Activated CD4-positive, alpha-beta T cell treated with anti-CD3 and anti-CD28 coated beads, Interleukin-2, amount 10 ng/mL, durations not matched to agents 24 days and 14 days (primary cell): ENCODE results near the gene KNDC1. TPM values are rescaled to one million over a fixed set of nuclear protein-coding genes. Genes with fewer than 3 reads are reported as not detected.
"Not testable (repeated sequence)": the region's sequence is repeated elsewhere in the genome, so short reads cannot be mapped to it uniquely, and the experiment has no call there.

ENCODE experiments used
- DNase-seq: peaks from one replicate; pipeline ENCODE4 v3.0.0; 2022
- H3K27ac Mint-ChIP-seq: one replicate; pipeline ENCODE4 v1.8.0; 2022; ENCODE audit warnings: mild to moderate bottlenecking, mixed read lengths
- H3K27me3 Mint-ChIP-seq: one replicate; pipeline ENCODE4 v1.8.0; 2022; ENCODE audit warnings: mixed read lengths
- H3K36me3 Mint-ChIP-seq: one replicate; pipeline ENCODE4 v1.8.0; 2022; ENCODE audit warnings: low read depth, mild to moderate bottlenecking, mixed read lengths
- H3K4me1 Mint-ChIP-seq: one replicate; pipeline ENCODE4 v1.8.0; 2021; ENCODE audit warnings: mixed read lengths
- H3K4me3 Mint-ChIP-seq: one replicate; pipeline ENCODE4 v1.8.0; 2022; ENCODE audit warnings: mild to moderate bottlenecking, moderate library complexity, mixed read lengths
- H3K9me3 Mint-ChIP-seq: one replicate; pipeline ENCODE4 v1.8.0; 2021; ENCODE audit warnings: mixed read lengths
- intact Hi-C: fragments of 100-400 bp; cut with micrococcal nuclease; formaldehyde crosslinking; loops from one replicate; pipeline ENCODE4 v1.15.1; 2023
- total RNA-seq: library from RNA; stranded (reverse); gene quantifications from 2 replicates; pipeline ENCODE4 v1.2.3, GENCODE V29; 2022

KNDC1 gene, protein sequence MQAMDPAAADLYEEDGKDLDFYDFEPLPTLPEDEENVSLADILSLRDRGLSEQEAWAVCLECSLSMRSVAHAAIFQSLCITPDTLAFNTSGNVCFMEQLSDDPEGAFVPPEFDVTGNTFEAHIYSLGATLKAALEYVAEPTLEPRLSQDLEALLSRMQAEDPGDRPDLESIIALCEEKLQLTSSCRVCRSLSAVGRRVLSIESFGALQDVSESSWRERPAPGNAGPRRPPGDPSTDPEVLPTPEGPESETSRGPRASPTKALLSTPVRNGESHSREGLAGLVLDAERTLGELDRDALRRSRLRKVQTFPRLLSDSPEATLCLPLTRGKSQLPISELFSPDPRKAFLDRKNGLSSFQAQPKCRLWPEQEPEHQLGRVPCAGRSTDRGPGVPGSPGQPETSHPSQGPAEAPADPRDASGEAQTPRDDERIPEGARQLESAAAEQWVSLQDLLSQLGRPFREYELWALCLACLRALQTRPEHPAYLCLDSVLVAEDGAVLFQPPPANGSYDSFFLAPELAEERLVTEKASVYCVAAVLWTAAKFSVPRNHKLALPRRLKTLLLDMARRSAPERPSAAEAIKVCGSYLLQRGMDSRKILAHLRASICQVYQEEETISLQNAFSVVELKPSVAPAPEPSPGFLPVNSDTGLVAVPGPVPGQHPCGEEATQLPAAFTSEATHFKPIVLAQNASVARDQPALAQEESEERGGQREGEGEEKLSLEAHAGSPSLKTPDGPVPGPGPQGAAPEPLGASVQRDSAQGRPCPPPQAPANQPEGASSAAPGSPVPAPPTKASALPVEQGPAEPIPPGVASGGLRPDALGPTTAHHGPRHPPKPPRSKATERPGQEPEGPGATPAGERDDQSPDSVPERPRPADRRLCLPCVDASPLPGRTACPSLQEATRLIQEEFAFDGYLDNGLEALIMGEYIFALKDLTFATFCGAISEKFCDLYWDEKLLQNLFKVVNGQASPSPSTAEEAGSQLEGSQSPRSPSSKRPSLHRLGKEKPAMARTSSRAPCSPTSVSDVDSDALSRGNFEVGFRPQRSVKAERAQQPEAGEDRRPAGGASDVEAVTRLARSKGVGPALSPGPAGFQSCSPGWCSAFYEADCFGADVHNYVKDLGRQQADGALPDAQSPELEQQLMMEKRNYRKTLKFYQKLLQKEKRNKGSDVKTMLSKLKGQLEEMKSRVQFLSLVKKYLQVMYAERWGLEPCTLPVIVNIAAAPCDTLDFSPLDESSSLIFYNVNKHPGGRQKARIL (N-terminal part only)
- 0.19 and 0.21 TPM in 2 replicates for total RNA-seq

- Mint-ChIP-seq H3K27ac (no peak within 1 kb of the TSS), H3K27me3 (peaks cover 6% of the 10 kb centered on the region), H3K4me1 (no peaks in the 10 kb centered on the region), H3K36me3 (no peaks in the 10 kb centered on the region), H3K9me3 (no peaks in the 10 kb centered on the region), H3K4me3 (peak within 1 kb of the TSS; percentile 34)
- intact Hi-C loops = no loop called here
- peak; percentile 80 for DNase-seq
Observed at GRCh38 chr10:133159950-133160825, at the start of gene KNDC1. TSS of gene KNDC1 (plus strand) at chr10:133160219. CDS start at chr10:133160468, 249 bp downstream.

DNA sequence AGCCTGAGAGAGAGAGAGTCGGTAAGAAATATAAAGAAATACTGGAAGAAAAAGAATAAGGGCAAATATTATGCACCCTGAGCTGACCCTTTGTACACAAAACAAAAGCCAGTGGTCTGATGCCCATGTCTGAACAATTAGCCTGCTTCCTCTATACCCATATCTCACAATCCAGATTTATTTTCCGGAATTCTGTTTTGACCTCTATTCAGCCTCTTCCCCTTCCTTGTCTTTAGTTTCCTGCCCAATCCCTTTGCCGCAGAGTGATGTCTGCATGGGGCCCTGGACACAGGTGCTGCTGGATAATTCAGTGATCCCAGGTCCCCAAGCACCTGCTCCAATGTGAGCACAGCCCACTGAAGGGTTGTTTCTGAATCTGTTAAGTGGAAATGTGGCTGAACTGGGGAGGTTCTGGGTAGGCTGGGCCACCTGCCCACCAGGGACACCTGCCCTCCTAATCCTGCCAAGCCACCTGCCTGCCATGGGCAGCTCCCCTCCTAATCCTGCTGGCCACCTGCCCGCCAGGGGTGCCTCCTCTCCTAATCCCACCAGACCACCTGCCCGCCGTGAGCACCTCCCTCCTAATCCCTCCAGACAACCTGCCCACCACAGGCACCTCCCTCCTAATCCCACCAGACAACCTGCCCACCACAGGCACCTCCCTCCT, 49.3 kb upstream of the KNDC1 start:
- H3K4me1 Mint-ChIP-seq = no peaks in the 10 kb centered on the region
- intact Hi-C loops = no loop called here
- H3K36me3 Mint-ChIP-seq = no peaks in the 10 kb centered on the region
- DNase-seq = no peak
- H3K27ac Mint-ChIP-seq = no peak overlapping the region
- H3K4me3 Mint-ChIP-seq = no peak overlapping the region
- H3K9me3 Mint-ChIP-seq = peaks cover 16% of the 10 kb centered on the region
- H3K27me3 Mint-ChIP-seq = no peaks in the 10 kb centered on the region

DNA sequence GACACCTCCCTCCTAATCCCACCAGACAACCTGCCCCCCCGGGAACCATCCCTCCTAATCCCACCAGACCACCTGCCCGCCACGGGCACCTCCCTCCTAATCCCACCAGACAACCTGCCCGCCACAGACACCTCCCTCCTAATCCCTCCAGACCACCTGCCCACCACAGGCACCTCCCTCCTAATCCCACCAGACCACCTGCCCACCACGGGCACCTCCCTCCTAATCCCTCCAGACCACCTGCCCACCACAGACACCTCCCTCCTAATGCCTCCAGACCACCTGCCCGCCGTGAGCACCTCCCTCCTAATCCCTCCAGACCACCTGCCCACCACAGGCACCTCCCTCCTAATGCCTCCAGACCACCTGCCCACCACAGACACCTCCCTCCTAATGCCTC, 48.4 kb upstream of the KNDC1 start:
- H3K36me3 Mint-ChIP-seq, H3K4me1 Mint-ChIP-seq, H3K27me3 Mint-ChIP-seq, DNase-seq, intact Hi-C loops, H3K4me3 Mint-ChIP-seq, H3K27ac Mint-ChIP-seq: not testable (repeated sequence)
- H3K9me3 Mint-ChIP-seq = peaks cover 16% of the 10 kb centered on the region

DNA sequence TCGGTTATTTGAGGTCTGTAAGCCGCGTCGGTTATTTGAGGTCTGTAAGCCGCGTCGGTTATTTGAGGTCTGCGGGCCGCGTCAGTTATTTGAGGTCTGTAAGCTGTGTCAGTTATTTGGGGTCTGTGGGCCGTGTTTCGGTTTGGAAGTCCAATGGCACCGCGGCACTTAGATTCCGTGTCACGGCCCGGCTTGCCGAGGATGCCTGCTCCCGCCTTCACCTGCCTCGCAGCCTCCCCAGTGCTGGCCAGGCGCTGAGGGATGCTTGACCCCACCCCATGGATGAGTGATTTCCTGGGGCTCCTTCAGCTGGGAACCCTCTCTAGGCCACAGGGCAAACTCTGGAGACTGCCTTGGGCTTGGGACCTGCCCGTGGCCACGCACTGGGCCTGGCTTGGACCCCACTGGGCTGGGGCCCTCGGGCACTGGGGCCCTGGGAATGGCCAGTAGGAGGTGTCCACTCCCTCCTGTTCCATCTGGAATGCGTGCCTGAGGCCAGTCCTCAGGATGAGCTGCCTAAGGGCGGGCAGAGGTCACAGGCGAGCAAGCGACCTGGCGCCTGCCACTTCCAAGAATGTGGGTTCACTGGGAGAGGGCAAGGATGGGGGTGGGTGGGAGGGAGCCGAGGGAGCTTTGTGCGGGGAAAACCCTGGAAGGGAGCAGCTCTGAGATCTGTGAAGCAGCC, 46.7 kb upstream of the KNDC1 start:
- Mint-ChIP-seq H3K4me3 (no peak overlapping the region), H3K27ac (no peak overlapping the region), H3K27me3 (no peaks in the 10 kb centered on the region), H3K9me3 (peaks cover 8% of the 10 kb centered on the region), H3K36me3 (no peaks in the 10 kb centered on the region), H3K4me1 (no peaks in the 10 kb centered on the region)
- DNase-seq = no peak
- intact Hi-C loops = no loop called here

DNA sequence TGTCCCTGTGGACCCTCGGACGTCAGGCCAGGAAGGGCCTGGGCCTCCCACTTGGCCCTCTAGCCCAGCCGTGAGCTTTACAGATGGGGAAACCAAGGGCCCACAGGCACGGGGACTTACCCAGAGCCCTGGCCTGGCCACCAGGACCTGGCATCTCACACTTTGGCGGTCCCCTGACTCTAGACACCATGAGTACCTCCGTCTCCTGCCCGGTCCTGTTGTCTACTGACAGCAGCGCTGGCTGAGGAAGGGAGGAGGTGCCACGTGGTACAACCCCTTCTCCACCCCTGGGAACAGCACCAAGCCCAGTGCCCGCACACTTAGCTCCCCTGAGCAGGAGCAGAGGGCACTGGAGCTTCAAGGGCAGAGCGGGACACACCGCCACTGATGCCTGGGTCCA, 46.2 kb upstream of the KNDC1 start:
- no peaks in the 10 kb centered on the region for H3K27me3 Mint-ChIP-seq
- intact Hi-C loops = no loop called here
- DNase-seq = no peak
- H3K4me3 Mint-ChIP-seq = no peak overlapping the region
- H3K36me3 Mint-ChIP-seq = no peaks in the 10 kb centered on the region
- H3K4me1 Mint-ChIP-seq = no peaks in the 10 kb centered on the region
- H3K9me3 Mint-ChIP-seq = peaks cover 5% of the 10 kb centered on the region
- H3K27ac Mint-ChIP-seq = no peak overlapping the region

- no peak overlapping the region for H3K27ac Mint-ChIP-seq
- no peaks in the 10 kb centered on the region for H3K27me3 Mint-ChIP-seq
- intact Hi-C loops = no loop called here
- peaks cover 4% of the 10 kb centered on the region for H3K9me3 Mint-ChIP-seq
- H3K4me1 Mint-ChIP-seq = no peaks in the 10 kb centered on the region
- H3K36me3 Mint-ChIP-seq = no peaks in the 10 kb centered on the region
- DNase-seq = no peak
- no peak overlapping the region for H3K4me3 Mint-ChIP-seq
Observed at GRCh38 chr10:133114251-133114650, 45.8 kb upstream of the KNDC1 start.

- Mint-ChIP-seq H3K4me3 (no peak overlapping the region), H3K27ac (no peak overlapping the region), H3K36me3 (no peaks in the 10 kb centered on the region), H3K27me3 (no peaks in the 10 kb centered on the region), H3K4me1 (no peaks in the 10 kb centered on the region), H3K9me3 (no peaks in the 10 kb centered on the region)
- intact Hi-C loops = no loop called here
- DNase-seq = no peak
Observed at GRCh38 chr10:133114726-133115452, 45.1 kb upstream of the KNDC1 start.

DNA sequence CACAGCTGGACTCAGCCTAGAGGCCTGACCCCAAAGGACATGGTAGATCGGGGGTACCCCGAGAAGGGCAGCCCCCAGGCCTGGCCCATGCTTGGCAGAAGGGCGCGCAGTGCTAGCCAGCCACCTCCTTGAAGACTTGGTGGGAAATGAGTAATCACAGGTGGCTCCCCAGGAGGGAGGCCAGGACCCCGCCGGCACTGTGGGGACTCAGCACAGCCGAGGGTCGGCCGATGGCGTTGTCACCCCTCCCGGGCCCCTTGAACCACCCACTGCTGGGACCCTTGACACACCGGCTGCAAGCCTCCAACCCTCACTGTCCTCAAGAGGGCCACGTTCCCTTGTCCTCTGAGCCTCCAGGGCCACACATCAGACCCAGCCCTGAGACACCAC, 44.6 kb upstream of the KNDC1 start:
- Mint-ChIP-seq H3K27me3 (no peaks in the 10 kb centered on the region), H3K9me3 (no peaks in the 10 kb centered on the region), H3K27ac (no peak overlapping the region), H3K36me3 (no peaks in the 10 kb centered on the region), H3K4me1 (no peaks in the 10 kb centered on the region), H3K4me3 (no peak overlapping the region)
- intact Hi-C loops = no loop called here
- DNase-seq = no peak

GRCh38 chr10:133115976-133116375, 44.0 kb upstream of the KNDC1 start:
- H3K4me1 Mint-ChIP-seq = no peaks in the 10 kb centered on the region
- no peak overlapping the region for H3K4me3 Mint-ChIP-seq
- DNase-seq = no peak
- H3K36me3 Mint-ChIP-seq = no peaks in the 10 kb centered on the region
- no peak overlapping the region for H3K27ac Mint-ChIP-seq
- no peaks in the 10 kb centered on the region for H3K9me3 Mint-ChIP-seq
- no peaks in the 10 kb centered on the region for H3K27me3 Mint-ChIP-seq
- intact Hi-C loops = no loop called here

GRCh38 chr10:133116455-133116854, 43.6 kb upstream of the KNDC1 start:
- intact Hi-C loops = no loop called here
- Mint-ChIP-seq H3K27me3 (no peaks in the 10 kb centered on the region), H3K4me3 (no peak overlapping the region)

GRCh38 chr10:133117036-133117687, 42.9 kb upstream of the KNDC1 start:
- H3K4me1 Mint-ChIP-seq = no peaks in the 10 kb centered on the region
- H3K9me3 Mint-ChIP-seq = no peaks in the 10 kb centered on the region
- DNase-seq = no peak

More at GRCh38 chr10:133116455-133116854, 43.6 kb upstream of the KNDC1 start:
- no peak overlapping the region for H3K27ac Mint-ChIP-seq
- no peaks in the 10 kb centered on the region for H3K36me3 Mint-ChIP-seq
- no peaks in the 10 kb centered on the region for H3K4me1 Mint-ChIP-seq
- no peaks in the 10 kb centered on the region for H3K9me3 Mint-ChIP-seq
- no peak for DNase-seq

More at GRCh38 chr10:133117036-133117687, 42.9 kb upstream of the KNDC1 start:
- intact Hi-C loops = no loop called here
- H3K4me3 Mint-ChIP-seq = no peak overlapping the region
- H3K36me3 Mint-ChIP-seq = no peaks in the 10 kb centered on the region
- no peaks in the 10 kb centered on the region for H3K27me3 Mint-ChIP-seq
- no peak overlapping the region for H3K27ac Mint-ChIP-seq
